HG02610 (cell line): Measurements from ENCODE around the gene PKM.
"Not testable (repeated sequence)": the region's sequence is repeated elsewhere in the genome, so short reads cannot be mapped to it uniquely, and the experiment has no call there.

Experiments
- ATAC-seq: cut with Tn5 transposase; IDR thresholded peaks from one replicate; pipeline ENCODE4 v1.9.1; 2021; ENCODE audit warnings: mild to moderate bottlenecking, moderate library complexity; ENCODE audit not compliant: unreplicated experiment

Gene PKM

GRCh38 chr15:72179950-72180581 is 50.9 kb downstream of the PKM start:
- no peak for ATAC-seq

GRCh38 chr15:72178976-72179585 is 51.9 kb downstream of the PKM start:
- no peak for ATAC-seq

GRCh38 chr15:72176743-72177142 is 54.2 kb downstream of the PKM start:
- no peak for ATAC-seq

GRCh38 chr15:72176159-72176558 is 54.8 kb downstream of the PKM start:
- ATAC-seq = no peak

- ATAC-seq = no peak
Observed at GRCh38 chr15:72175186-72176044, 55.6 kb downstream of the PKM start.

- ATAC-seq = no peak
Observed at GRCh38 chr15:72174551-72175165, 56.3 kb downstream of the PKM start.

GRCh38 chr15:72173864-72174550 is 57.0 kb downstream of the PKM start:
- no peak for ATAC-seq

GRCh38 chr15:72173401-72173800 is 57.6 kb downstream of the PKM start:
- ATAC-seq = no peak

- no peak for ATAC-seq
Observed at GRCh38 chr15:72172796-72173195, 58.2 kb downstream of the PKM start.

GRCh38 chr15:72171978-72172377 is 59.0 kb downstream of the PKM start:
- not testable (repeated sequence) for ATAC-seq

GRCh38 chr15:72170691-72171090 is 60.3 kb downstream of the PKM start:
- no peak for ATAC-seq

GRCh38 chr15:72169921-72170611 is 60.9 kb downstream of the PKM start:
- ATAC-seq = no peak

GRCh38 chr15:72169236-72169920 is 61.6 kb downstream of the PKM start:
- ATAC-seq = no peak

- no peak for ATAC-seq
Observed at GRCh38 chr15:72168808-72169190, 62.2 kb downstream of the PKM start.

- ATAC-seq = no peak
Observed at GRCh38 chr15:72168131-72168807, 62.7 kb downstream of the PKM start.

- no peak for ATAC-seq
Observed at GRCh38 chr15:72167445-72167844, 63.5 kb downstream of the PKM start.

GRCh38 chr15:72166716-72167417 is 64.1 kb downstream of the PKM start:
- ATAC-seq = no peak

GRCh38 chr15:72163719-72164118 is 67.3 kb downstream of the PKM start:
- ATAC-seq = no peak

- ATAC-seq = no peak
Observed at GRCh38 chr15:72162569-72162968, 68.4 kb downstream of the PKM start.
